ENCODE results near the gene KANSL1L.

Gene KANSL1L

DNA sequence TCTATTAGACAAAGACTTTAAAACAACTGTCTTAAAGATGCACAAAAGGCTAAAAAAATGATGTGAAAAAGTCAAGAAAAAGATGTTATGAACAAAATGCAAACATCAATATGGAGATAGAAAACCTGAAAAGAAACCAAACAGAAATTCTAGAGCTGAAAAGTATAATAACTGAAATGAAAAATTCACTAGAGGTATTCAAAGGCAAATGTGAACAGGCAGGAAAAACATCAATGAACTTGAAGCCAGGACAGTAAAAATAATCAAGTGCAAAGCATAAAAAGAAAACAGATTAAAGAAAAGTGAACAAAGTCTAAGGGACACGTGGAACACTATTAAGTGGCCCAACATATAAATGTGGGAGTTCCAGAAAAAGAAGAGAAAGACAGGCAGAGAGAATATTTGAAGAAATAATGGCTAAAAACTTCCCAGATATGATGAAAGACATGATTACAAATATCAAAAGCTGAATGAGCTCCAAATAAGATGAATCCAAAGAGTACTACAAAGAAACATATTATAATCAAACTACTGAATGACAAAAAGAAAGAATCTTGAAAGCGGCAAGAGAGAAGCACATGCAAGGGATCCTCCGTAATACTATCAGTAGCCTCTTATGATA lies 57.5 kb downstream of the KANSL1L start:
- Histone ChIP-seq H3K4me1 (ENCODE audit: control insufficient read depth, insufficient read depth, low read length) (no peaks in the 10 kb centered on the region), H3K9me3 (ENCODE audit: control insufficient read depth, insufficient read depth, low read length) (no peaks in the 10 kb centered on the region), H3K36me3 (ENCODE audit: control insufficient read depth, insufficient read depth, low read length) (no peaks in the 10 kb centered on the region), H3K4me3 (ENCODE audit: low read depth, low read length) (no peak overlapping the region), H3K27me3 (ENCODE audit: control insufficient read depth, insufficient read depth, low read length) (no peaks in the 10 kb centered on the region), H3K9ac (ENCODE audit: low read depth, low read length) (no peak overlapping the region)

DNA sequence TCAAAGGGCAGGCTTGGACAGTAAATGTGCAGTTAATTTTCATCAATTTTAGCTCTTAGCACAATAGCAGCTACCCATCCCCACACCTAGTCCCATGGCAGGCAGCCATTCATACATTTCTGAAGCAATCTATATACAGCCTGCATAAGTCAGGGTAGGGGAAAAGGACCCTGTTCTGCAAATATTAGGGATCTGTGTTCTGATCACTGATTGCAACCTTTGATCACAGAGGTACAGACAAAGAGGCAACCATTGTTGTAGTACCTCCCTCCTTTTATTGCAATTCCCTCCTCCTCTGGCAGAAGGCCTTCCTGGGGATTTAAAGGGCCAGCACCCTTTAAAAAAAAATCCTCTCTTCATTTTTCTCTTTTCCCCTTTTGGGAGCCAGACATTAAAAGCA lies 58.3 kb downstream of the KANSL1L start:
- no peaks in the 10 kb centered on the region for H3K9me3 ChIP-seq (ENCODE audit: control insufficient read depth, insufficient read depth, low read length)
- no peaks in the 10 kb centered on the region for H3K27me3 ChIP-seq (ENCODE audit: control insufficient read depth, insufficient read depth, low read length)
- H3K4me1 ChIP-seq (ENCODE audit: control insufficient read depth, insufficient read depth, low read length): no peaks in the 10 kb centered on the region
- no peak overlapping the region for H3K9ac ChIP-seq (ENCODE audit: low read depth, low read length)
- no peaks in the 10 kb centered on the region for H3K36me3 ChIP-seq (ENCODE audit: control insufficient read depth, insufficient read depth, low read length)
- H3K4me3 ChIP-seq (ENCODE audit: low read depth, low read length): no peak overlapping the region

DNA sequence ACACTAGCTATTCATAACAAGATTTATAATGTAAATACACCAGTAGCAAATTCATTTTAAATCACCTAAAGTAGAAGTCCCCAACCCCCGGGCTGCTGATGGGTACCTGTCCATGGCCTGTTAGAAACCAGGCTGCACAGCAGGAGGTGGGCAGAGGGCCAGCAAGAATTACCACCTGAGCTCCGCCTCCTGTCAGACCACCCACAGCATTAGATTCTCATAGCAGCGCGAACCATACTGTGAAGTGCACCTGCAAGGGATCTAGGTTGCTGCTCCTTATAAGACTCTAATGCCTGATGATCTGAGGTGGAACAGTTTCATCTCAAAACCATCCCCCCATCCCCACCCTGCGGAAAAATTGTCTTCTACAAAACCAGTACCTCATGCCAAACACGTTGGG lies 71.3 kb downstream of the KANSL1L start:
- Histone ChIP-seq H3K36me3 (ENCODE audit: control insufficient read depth, insufficient read depth, low read length) (no peaks in the 10 kb centered on the region), H3K27me3 (ENCODE audit: control insufficient read depth, insufficient read depth, low read length) (no peaks in the 10 kb centered on the region), H3K9ac (ENCODE audit: low read depth, low read length) (no peak overlapping the region), H3K4me3 (ENCODE audit: low read depth, low read length) (no peak overlapping the region), H3K9me3 (ENCODE audit: control insufficient read depth, insufficient read depth, low read length) (no peaks in the 10 kb centered on the region), H3K4me1 (ENCODE audit: control insufficient read depth, insufficient read depth, low read length) (no peaks in the 10 kb centered on the region)

DNA sequence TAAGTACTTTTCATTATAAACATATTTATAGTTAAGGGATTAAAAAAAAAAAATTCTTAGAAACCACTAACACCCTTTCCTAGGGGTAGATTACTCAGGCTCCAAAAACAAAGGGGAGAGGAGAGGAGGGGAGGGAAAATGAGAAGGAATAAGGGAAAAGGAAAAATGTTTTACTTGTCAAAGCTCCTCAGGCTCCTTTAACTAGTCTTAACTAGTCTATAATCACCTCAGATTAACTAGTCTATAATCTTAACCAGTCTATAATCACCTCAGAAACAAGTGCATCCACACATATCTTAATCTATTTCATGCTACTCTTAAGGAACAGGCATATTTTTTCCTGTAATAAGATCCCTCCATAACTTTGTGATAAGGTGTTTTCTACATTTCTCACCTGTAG lies 76.4 kb downstream of the KANSL1L start:
- no peak overlapping the region for H3K4me3 ChIP-seq (ENCODE audit: low read depth, low read length)
- H3K36me3 ChIP-seq (ENCODE audit: control insufficient read depth, insufficient read depth, low read length): no peaks in the 10 kb centered on the region
- no peaks in the 10 kb centered on the region for H3K4me1 ChIP-seq (ENCODE audit: control insufficient read depth, insufficient read depth, low read length)
- H3K27me3 ChIP-seq (ENCODE audit: control insufficient read depth, insufficient read depth, low read length): no peaks in the 10 kb centered on the region
- H3K9me3 ChIP-seq (ENCODE audit: control insufficient read depth, insufficient read depth, low read length): no peaks in the 10 kb centered on the region
- no peak overlapping the region for H3K9ac ChIP-seq (ENCODE audit: low read depth, low read length)

DNA sequence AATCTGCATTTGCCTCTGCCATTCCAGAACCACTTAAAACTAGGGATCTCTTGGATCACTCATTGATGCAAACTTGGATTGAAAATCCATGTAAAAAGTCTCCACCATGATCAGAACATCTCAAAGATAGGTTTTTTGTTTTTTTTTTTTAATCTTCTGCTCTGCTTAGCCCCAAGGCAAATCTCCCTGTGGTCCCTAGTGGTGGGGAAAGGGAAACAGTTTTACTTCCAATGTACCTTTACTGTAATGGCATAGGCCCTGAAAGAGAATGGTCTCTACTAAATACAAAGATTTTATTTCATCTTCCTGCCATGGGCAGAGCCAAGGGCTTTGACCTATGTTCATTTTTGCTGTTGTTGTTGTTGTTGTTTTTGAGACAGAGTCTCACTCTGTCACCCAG lies 78.4 kb downstream of the KANSL1L start:
- H3K9ac ChIP-seq (ENCODE audit: low read depth, low read length): no peak overlapping the region
- H3K27me3 ChIP-seq (ENCODE audit: control insufficient read depth, insufficient read depth, low read length): no peaks in the 10 kb centered on the region
- H3K4me3 ChIP-seq (ENCODE audit: low read depth, low read length): no peak overlapping the region
- H3K9me3 ChIP-seq (ENCODE audit: control insufficient read depth, insufficient read depth, low read length): no peaks in the 10 kb centered on the region
- no peaks in the 10 kb centered on the region for H3K4me1 ChIP-seq (ENCODE audit: control insufficient read depth, insufficient read depth, low read length)
- H3K36me3 ChIP-seq (ENCODE audit: control insufficient read depth, insufficient read depth, low read length): no peaks in the 10 kb centered on the region

DNA sequence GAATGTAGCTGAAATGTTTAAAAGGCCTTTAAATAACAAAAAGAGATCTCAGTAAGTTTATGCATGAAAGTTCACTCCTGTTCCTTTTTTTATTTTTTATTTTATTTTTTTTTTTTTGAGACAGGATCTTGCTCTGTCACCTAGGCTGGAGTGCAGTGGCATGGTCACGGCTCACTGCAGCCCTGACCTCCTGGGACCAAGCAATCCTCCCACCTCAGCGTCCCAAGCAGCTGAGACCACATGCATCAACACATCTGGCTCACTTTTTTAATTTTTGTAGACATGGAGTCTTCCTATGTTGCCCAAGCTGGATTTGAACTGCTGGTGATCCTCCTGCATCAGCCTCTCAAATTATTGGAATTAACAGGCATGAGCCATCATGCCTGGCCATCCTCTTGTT lies 84.3 kb downstream of the KANSL1L start:
- Histone ChIP-seq H3K9me3 (ENCODE audit: control insufficient read depth, insufficient read depth, low read length) (no peaks in the 10 kb centered on the region), H3K27me3 (ENCODE audit: control insufficient read depth, insufficient read depth, low read length) (no peaks in the 10 kb centered on the region), H3K9ac (ENCODE audit: low read depth, low read length) (no peak overlapping the region), H3K36me3 (ENCODE audit: control insufficient read depth, insufficient read depth, low read length) (no peaks in the 10 kb centered on the region), H3K4me1 (ENCODE audit: control insufficient read depth, insufficient read depth, low read length) (no peaks in the 10 kb centered on the region), H3K4me3 (ENCODE audit: low read depth, low read length) (no peak overlapping the region)

DNA sequence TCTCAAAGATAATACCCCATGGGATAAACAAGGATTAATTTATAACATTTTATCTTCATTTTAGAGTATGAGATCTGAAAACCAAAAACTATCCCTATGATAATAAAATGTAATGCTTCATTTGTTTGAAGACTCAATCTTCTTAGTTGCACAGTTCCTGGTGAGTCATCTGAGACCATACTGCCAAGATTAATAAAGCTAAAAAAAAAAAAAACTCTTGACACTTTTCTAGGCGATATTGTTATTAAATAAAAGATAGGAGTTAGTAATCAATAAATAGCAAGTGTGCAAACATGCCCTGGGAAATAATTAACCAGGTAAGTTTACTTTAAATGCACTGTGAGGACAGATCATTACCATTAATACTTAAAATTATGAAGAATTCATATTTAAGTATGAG lies 84.9 kb downstream of the KANSL1L start:
- Histone ChIP-seq H3K36me3 (ENCODE audit: control insufficient read depth, insufficient read depth, low read length) (no peaks in the 10 kb centered on the region), H3K4me1 (ENCODE audit: control insufficient read depth, insufficient read depth, low read length) (no peaks in the 10 kb centered on the region), H3K4me3 (ENCODE audit: low read depth, low read length) (no peak overlapping the region)

DNA sequence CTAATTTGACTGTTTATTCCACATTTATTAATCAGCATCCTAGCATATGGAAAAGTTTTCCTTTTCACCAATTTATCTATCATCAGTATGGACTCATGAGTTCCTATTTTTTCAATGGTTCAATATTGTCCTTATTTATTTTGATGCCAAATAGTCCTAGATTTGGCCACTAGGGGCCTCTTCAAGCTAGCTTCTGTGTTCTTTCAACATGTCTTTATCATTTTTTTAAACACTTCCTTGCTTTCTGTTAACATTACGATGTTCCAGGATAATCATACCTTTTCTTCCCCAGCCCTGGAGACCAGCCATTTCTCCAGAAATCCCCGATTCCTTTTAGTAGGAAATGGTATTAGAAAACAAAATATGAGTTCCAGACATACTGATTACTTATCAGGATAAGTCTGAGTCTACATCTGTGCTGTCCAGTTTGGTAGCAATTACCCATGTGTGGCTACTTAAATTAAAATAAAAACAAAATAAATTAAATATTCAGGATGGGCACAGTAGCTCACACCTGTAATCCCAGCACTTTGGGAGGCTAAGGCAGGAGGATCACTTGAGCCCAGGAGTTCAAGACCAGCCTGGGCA lies 98.2 kb downstream of the KANSL1L start:
- Histone ChIP-seq H3K9me3 (ENCODE audit: control insufficient read depth, insufficient read depth, low read length) (no peaks in the 10 kb centered on the region), H3K4me3 (ENCODE audit: low read depth, low read length) (no peak overlapping the region), H3K4me1 (ENCODE audit: control insufficient read depth, insufficient read depth, low read length) (peaks cover 2% of the 10 kb centered on the region), H3K27me3 (ENCODE audit: control insufficient read depth, insufficient read depth, low read length) (no peaks in the 10 kb centered on the region), H3K36me3 (ENCODE audit: control insufficient read depth, insufficient read depth, low read length) (no peaks in the 10 kb centered on the region), H3K9ac (ENCODE audit: low read depth, low read length) (no peak overlapping the region)

More for the DNA sequence above, 84.9 kb downstream of the KANSL1L start:
- Histone ChIP-seq H3K9ac (ENCODE audit: low read depth, low read length) (no peak overlapping the region), H3K9me3 (ENCODE audit: control insufficient read depth, insufficient read depth, low read length) (no peaks in the 10 kb centered on the region), H3K27me3 (ENCODE audit: control insufficient read depth, insufficient read depth, low read length) (no peaks in the 10 kb centered on the region)

DNA sequence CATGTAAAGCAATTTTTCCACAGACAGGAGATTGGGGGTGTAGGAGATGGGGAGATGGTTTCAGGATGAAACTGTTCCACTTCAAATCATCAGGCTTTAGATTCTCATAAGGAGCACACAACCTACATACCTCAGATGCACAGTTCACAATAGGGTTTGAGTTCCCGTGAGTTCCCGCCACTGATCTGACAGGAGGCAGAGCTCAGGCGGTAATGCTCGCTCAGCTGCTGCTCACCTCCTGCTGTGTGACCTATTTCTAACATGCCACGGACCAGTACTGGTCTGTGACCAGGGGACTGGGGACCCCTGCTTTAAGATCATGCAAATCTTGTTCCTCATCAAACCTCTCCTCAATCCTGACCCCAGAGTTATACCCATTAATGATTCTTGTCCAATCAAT lies 98.7 kb downstream of the KANSL1L start:
- no peak overlapping the region for H3K4me3 ChIP-seq (ENCODE audit: low read depth, low read length)
- H3K36me3 ChIP-seq (ENCODE audit: control insufficient read depth, insufficient read depth, low read length): no peaks in the 10 kb centered on the region
- no peaks in the 10 kb centered on the region for H3K27me3 ChIP-seq (ENCODE audit: control insufficient read depth, insufficient read depth, low read length)
- no peaks in the 10 kb centered on the region for H3K9me3 ChIP-seq (ENCODE audit: control insufficient read depth, insufficient read depth, low read length)
- H3K9ac ChIP-seq (ENCODE audit: low read depth, low read length): no peak overlapping the region
- peaks cover 2% of the 10 kb centered on the region for H3K4me1 ChIP-seq (ENCODE audit: control insufficient read depth, insufficient read depth, low read length)

DNA sequence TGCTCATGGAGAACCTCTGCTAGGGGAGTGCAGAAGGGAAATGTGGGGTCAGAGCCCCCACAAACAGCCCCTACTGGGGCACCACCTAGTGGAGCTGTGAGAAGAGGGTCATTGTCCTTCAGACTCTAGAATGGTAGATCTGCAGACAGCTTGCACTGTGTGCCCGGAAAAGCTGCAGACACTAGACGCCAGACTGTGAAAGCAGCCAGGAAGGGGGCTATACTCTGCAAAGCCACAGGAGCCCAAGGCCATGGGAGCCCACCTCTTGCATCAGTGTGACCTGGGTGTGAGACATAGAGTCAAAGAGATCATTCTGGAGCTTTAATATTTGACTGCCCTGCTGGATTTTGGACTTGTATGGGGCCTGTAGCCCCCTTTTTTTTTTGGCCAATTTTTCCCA lies 107.9 kb downstream of the KANSL1L start:
- Histone ChIP-seq H3K9me3 (ENCODE audit: control insufficient read depth, insufficient read depth, low read length) (no peaks in the 10 kb centered on the region), H3K4me1 (ENCODE audit: control insufficient read depth, insufficient read depth, low read length) (no peaks in the 10 kb centered on the region), H3K27me3 (ENCODE audit: control insufficient read depth, insufficient read depth, low read length) (no peaks in the 10 kb centered on the region), H3K36me3 (ENCODE audit: control insufficient read depth, insufficient read depth, low read length) (no peaks in the 10 kb centered on the region), H3K4me3 (ENCODE audit: low read depth, low read length) (no peak overlapping the region), H3K9ac (ENCODE audit: low read depth, low read length) (no peak overlapping the region)

DNA sequence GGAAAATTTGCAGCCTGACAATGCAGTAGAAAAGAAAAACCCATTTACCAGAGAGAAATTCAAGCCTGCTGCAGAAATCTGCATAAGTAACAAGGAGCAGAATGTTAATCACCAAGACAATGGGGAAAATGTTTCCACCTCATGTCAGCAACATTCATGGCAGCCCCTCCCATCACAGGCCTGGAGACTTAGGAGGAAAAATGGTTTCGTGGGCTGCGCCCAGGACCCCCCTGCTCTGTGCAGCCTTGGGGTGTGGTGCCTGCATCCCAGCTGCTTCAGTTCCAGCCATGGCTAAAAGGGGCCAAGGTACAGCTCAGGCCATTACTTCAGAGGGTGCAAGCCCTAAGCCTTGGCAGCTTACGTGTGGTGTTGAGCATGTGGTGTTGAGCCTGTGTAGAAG lies 115.4 kb downstream of the KANSL1L start:
- Histone ChIP-seq H3K4me3 (ENCODE audit: low read depth, low read length) (no peak overlapping the region), H3K27me3 (ENCODE audit: control insufficient read depth, insufficient read depth, low read length) (no peaks in the 10 kb centered on the region), H3K4me1 (ENCODE audit: control insufficient read depth, insufficient read depth, low read length) (no peaks in the 10 kb centered on the region), H3K9ac (ENCODE audit: low read depth, low read length) (no peak overlapping the region), H3K36me3 (ENCODE audit: control insufficient read depth, insufficient read depth, low read length) (no peaks in the 10 kb centered on the region), H3K9me3 (ENCODE audit: control insufficient read depth, insufficient read depth, low read length) (peaks cover 5% of the 10 kb centered on the region)

DNA sequence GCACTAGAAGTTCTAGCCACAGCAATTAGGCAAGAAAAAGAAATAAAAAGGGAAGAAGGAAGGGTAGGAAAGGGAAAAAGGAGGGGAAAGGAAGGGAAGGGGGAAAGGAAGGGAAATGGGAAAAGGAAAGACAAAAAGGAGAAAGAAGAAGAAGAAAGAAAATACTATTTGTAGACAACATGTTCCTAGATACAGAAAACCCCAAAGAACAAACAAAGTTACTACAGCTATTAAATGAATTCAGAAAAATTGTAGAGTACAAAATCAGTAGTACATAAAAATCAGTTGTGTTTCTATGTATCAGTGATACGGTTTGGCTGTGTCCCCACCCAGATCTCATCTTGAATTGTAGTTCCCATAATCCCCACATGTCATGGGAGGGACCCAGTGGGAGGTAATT lies 116.5 kb downstream of the KANSL1L start:
- H3K27me3 ChIP-seq (ENCODE audit: control insufficient read depth, insufficient read depth, low read length): no peaks in the 10 kb centered on the region
- no peaks in the 10 kb centered on the region for H3K36me3 ChIP-seq (ENCODE audit: control insufficient read depth, insufficient read depth, low read length)
- no peak overlapping the region for H3K4me3 ChIP-seq (ENCODE audit: low read depth, low read length)
- H3K4me1 ChIP-seq (ENCODE audit: control insufficient read depth, insufficient read depth, low read length): no peaks in the 10 kb centered on the region
- H3K9ac ChIP-seq (ENCODE audit: low read depth, low read length): no peak overlapping the region
- H3K9me3 ChIP-seq (ENCODE audit: control insufficient read depth, insufficient read depth, low read length): peaks cover 5% of the 10 kb centered on the region
